ENCODE measurements around the gene INPP5F.

- TF ChIP-seq ZNF274 (IDR thresholded peaks at IDR 0.05; ENCODE audit: low read depth, low read length) (no peak), YY1 (IDR thresholded peaks at IDR 0.05; ENCODE audit: insufficient read depth, insufficient read length) (no peak), SUZ12 (IDR thresholded peaks at IDR 0.05; ENCODE audit: extremely low read depth, insufficient read depth, insufficient read length) (no peak)
Observed at GRCh38 chr10:119680050-119680449, 45.8 kb upstream of the INPP5F start.

All from NT2/D1 (cell line).